GM12878 (cell line): ENCODE measurements around the gene PALD1.

Source experiments
- CEBPB ChIP-seq, 2 experiments: fragments of 150-350 bp in 1 of 2; IDR thresholded peaks; 2 replicates each; pipeline ENCODE4 v1.6.1; 2012 to 2014; ENCODE audit warnings: low read depth in 2 of 2, low read length in 2 of 2, borderline replicate concordance in 1 of 2, inconsistent platforms in 1 of 2
- CREB1 ChIP-seq: IDR thresholded peaks from 2 replicates; pipeline ENCODE4 v1.6.1; 2012; ENCODE audit warnings: low read depth, mild to moderate bottlenecking, inconsistent platforms
- EZH2 ChIP-seq: IDR thresholded peaks from 2 replicates; pipeline ENCODE4 v1.6.1; 2012; ENCODE audit warnings: low read depth, mild to moderate bottlenecking, control low read depth, inconsistent platforms, low read length, borderline replicate concordance; ENCODE audit not compliant: control insufficient read depth
- FOXK2 ChIP-seq: fragments of 450-650 bp; IDR thresholded peaks from 2 replicates; pipeline ENCODE4 v1.6.1; 2017; ENCODE audit warnings: mild to moderate bottlenecking, moderate library complexity
- POLR2A ChIP-seq: IDR thresholded peaks from 2 replicates; pipeline ENCODE4 v1.6.1; 2011; ENCODE audit warnings: low read depth, mild to moderate bottlenecking, low read length
- RELA ChIP-seq: fragments of 450-650 bp; IDR thresholded peaks from 2 replicates; pipeline ENCODE4 v1.8.0; 2014; ENCODE audit warnings: borderline replicate concordance; ENCODE audit not compliant: partially characterized antibody
- SP1 ChIP-seq: IDR thresholded peaks from one replicate; pipeline ENCODE4 v1.6.1; 2011; ENCODE audit warnings: low read depth, low read length
- TARDBP ChIP-seq: IDR thresholded peaks from 2 replicates; pipeline ENCODE4 v1.6.1; 2016; ENCODE audit warnings: borderline replicate concordance
- ZNF274 ChIP-seq: IDR thresholded peaks from one replicate; pipeline ENCODE4 v1.8.0; 2011; ENCODE audit not compliant: insufficient read length, insufficient read depth
- TF ChIP-seq, protein P1 (sequence below), 3 experiments: IDR thresholded peaks in 2 of 3; conservative IDR thresholded peaks in 1 of 3; 2 replicates each; pipeline ENCODE4 v1.5.1; 2011; ENCODE audit warnings: low read depth in 3 of 3, low read length in 3 of 3, mild to moderate bottlenecking in 3 of 3, control low read depth in 2 of 3, moderate library complexity in 2 of 3, inconsistent platforms in 1 of 3, mixed read lengths in 1 of 3; ENCODE audit not compliant: control insufficient read depth in 2 of 3, insufficient read depth in 1 of 3; ENCODE audit errors: extremely low read depth in 1 of 3
- TF ChIP-seq, protein P2 (sequence below): fragments of 450-650 bp; IDR thresholded peaks from 2 replicates; pipeline ENCODE4 v1.6.1; 2016; ENCODE audit warnings: mild to moderate bottlenecking
- TF ChIP-seq, protein P3 (sequence below): IDR thresholded peaks from 2 replicates; pipeline ENCODE4 v1.6.1; 2011; ENCODE audit warnings: mild to moderate bottlenecking, low read depth, low read length, moderate library complexity; ENCODE audit not compliant: insufficient replicate concordance
- TF ChIP-seq, protein P4 (sequence below): IDR thresholded peaks from 2 replicates; pipeline ENCODE4 v1.6.1; 2012; ENCODE audit warnings: low read depth, low read length, improper control_type of control experiment

DNA sequence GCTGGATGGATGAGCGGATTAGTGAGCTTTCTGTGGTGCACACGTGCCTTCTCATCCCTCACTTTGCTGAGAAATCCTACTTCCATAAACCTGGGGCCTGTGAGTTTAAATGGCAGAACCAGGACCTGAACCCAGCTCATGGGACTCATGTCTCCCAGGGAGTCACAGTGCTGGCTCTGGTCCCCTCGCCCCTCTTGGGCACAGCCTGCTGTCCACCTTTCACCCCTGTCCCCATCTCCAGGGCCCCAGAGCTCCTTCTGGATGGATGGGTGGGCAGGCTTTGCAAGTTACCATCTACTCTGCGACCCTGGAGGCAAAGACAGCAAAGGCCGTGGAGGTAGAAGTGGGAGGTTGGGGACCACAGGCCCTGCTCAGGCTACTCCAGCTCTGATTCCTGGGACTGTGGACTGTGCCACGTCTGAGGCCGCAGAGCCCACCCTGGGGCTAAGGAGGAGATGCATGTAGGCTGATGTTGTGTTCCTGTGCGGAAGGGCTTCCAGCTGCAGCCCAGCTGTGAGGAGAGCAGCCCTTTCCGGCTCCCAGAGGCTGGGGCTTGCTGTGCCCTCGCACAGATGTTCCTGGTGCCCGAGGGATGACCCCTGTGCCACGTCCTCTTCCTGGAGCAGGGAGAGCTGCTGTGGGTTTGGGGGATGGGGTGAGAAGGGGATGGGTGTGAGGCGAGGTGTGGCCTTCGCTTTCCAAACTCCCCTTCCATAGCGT is 83.6 kb downstream of the PALD1 start:
- no peak for TF ChIP-seq ZNF274
- TF ChIP-seq SP1 = no peak
- no peak for TF ChIP-seq RELA
- no peak for TF ChIP-seq POLR2A
- TF ChIP-seq, protein P1, sequence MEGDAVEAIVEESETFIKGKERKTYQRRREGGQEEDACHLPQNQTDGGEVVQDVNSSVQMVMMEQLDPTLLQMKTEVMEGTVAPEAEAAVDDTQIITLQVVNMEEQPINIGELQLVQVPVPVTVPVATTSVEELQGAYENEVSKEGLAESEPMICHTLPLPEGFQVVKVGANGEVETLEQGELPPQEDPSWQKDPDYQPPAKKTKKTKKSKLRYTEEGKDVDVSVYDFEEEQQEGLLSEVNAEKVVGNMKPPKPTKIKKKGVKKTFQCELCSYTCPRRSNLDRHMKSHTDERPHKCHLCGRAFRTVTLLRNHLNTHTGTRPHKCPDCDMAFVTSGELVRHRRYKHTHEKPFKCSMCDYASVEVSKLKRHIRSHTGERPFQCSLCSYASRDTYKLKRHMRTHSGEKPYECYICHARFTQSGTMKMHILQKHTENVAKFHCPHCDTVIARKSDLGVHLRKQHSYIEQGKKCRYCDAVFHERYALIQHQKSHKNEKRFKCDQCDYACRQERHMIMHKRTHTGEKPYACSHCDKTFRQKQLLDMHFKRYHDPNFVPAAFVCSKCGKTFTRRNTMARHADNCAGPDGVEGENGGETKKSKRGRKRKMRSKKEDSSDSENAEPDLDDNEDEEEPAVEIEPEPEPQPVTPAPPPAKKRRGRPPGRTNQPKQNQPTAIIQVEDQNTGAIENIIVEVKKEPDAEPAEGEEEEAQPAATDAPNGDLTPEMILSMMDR (IDR thresholded peaks at IDR 0.05 in 2 of 3, conservative IDR thresholded peaks at IDR 0.05 in 1 of 3; ENCODE audit: control insufficient read depth in 2 of 3, extremely low read depth in 1 of 3, insufficient read depth in 1 of 3, low read depth in 3 of 3, low read length in 3 of 3) = no peak
- TF ChIP-seq, protein P2, sequence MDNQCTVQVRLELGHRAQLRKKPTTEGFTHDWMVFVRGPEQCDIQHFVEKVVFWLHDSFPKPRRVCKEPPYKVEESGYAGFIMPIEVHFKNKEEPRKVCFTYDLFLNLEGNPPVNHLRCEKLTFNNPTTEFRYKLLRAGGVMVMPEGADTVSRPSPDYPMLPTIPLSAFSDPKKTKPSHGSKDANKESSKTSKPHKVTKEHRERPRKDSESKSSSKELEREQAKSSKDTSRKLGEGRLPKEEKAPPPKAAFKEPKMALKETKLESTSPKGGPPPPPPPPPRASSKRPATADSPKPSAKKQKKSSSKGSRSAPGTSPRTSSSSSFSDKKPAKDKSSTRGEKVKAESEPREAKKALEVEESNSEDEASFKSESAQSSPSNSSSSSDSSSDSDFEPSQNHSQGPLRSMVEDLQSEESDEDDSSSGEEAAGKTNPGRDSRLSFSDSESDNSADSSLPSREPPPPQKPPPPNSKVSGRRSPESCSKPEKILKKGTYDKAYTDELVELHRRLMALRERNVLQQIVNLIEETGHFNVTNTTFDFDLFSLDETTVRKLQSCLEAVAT = no peak
- TF ChIP-seq EZH2 = no peak
- TF ChIP-seq, protein P3, sequence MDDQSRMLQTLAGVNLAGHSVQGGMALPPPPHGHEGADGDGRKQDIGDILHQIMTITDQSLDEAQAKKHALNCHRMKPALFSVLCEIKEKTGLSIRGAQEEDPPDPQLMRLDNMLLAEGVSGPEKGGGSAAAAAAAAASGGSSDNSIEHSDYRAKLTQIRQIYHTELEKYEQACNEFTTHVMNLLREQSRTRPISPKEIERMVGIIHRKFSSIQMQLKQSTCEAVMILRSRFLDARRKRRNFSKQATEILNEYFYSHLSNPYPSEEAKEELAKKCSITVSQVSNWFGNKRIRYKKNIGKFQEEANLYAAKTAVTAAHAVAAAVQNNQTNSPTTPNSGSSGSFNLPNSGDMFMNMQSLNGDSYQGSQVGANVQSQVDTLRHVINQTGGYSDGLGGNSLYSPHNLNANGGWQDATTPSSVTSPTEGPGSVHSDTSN = no peak
- TF ChIP-seq TARDBP = no peak
- TF ChIP-seq, protein P4, sequence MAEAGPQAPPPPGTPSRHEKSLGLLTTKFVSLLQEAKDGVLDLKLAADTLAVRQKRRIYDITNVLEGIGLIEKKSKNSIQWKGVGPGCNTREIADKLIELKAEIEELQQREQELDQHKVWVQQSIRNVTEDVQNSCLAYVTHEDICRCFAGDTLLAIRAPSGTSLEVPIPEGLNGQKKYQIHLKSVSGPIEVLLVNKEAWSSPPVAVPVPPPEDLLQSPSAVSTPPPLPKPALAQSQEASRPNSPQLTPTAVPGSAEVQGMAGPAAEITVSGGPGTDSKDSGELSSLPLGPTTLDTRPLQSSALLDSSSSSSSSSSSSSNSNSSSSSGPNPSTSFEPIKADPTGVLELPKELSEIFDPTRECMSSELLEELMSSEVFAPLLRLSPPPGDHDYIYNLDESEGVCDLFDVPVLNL = no peak
- TF ChIP-seq CEBPB (IDR thresholded peaks at IDR 0.05; ENCODE audit: borderline replicate concordance in 1 of 2, low read depth in 2 of 2, low read length in 2 of 2) = no peak
- no peak for TF ChIP-seq CREB1
- TF ChIP-seq FOXK2 = no peak
